SK-N-MC (cell line): ENCODE measurements around the gene CYB5R4.

Experiments
- EZH2 ChIP-seq: fragments of 200-600 bp; sonication (generic); IDR thresholded peaks from one replicate; pipeline ENCODE4 v1.6.1; 2017; ENCODE audit warnings: antibody characterized with exemption
- FOXP2 ChIP-seq: optimal IDR thresholded peaks from 2 replicates; pipeline ENCODE3; 2011; ENCODE audit warnings: mild to moderate bottlenecking, moderate library complexity; ENCODE audit not compliant: insufficient read depth; ENCODE audit errors: extremely low read length, control extremely low read depth
- POLR2AphosphoS5 ChIP-seq: IDR thresholded peaks from 2 replicates; pipeline ENCODE4 v1.6.1; 2012; ENCODE audit warnings: mild to moderate bottlenecking, low read depth, low read length, borderline replicate concordance

DNA sequence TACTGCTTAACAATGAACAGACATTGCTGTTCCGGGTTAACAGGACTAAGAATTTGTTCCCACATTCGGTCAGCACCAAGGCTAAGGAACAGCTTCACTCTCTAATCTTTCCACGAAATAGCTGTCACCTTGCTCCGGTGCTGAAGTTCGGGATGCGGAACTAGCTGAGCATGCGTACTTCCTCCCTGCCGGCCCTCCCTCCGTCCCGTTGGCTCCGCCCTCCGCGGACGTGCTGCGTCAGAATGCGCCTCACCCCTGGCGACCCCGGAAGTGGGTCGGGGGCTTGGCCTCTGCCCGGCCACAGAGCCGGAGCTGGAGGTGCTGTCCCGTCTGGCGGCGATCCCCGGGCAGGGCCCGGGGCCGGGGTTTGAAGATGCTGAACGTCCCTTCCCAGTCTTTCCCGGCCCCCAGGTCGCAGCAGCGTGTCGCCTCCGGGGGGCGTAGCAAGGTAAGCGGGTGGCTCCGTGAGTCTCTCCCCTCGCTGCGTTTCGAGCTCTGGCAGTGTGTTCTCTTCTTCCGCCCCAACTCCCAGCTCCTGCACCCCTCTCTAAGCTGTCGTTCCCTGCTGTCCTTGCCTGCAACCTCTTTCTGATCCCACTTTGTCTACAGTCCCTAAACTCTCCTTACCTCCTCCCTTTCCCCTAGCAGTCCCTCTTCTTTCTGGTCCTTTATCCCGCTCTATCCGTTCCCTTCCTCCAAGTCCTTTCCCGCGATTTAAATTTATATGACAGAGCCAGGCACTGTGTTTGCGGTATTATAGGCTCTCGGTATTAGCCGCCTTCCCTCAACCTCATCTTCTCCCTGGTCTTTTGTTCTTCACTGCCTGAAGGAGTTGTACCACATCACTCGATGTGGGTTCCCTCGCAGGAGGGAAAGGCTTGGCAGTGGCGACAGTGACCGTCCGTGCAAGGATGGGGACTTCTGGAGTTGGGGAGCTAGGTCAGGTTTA is at the start of gene CYB5R4:
- TF ChIP-seq EZH2: no peak
- peak; percentile 95 for TF ChIP-seq POLR2AphosphoS5
- TF ChIP-seq FOXP2: no peak
